ENCODE results near the gene CDHR4.
"Not testable (repeated sequence)": the region's sequence is repeated elsewhere in the genome, so short reads cannot be mapped to it uniquely, and the experiment has no call there.

Gene CDHR4

GRCh38 chr3:49781415-49782199 lies 18.1 kb downstream of the CDHR4 start:
- no peak for DNase-seq (ENCODE audit: low read depth, low spot score)

- DNase-seq (ENCODE audit: low read depth, low spot score): not testable (repeated sequence)
Measured at GRCh38 chr3:49780975-49781365, 18.7 kb downstream of the CDHR4 start.

- no peak for DNase-seq (ENCODE audit: low read depth, low spot score)
Measured at GRCh38 chr3:49780080-49780974, 19.3 kb downstream of the CDHR4 start.

- no peak for DNase-seq (ENCODE audit: low read depth, low spot score)
Measured at GRCh38 chr3:49779358-49780079, 20.2 kb downstream of the CDHR4 start.

- DNase-seq (ENCODE audit: low read depth, low spot score): not testable (repeated sequence)
Measured at GRCh38 chr3:49776101-49776500, 23.6 kb downstream of the CDHR4 start.

GRCh38 chr3:49775538-49775937 lies 24.1 kb downstream of the CDHR4 start:
- DNase-seq (ENCODE audit: low read depth, low spot score): no peak

GRCh38 chr3:49772703-49773102 lies 27.0 kb downstream of the CDHR4 start:
- DNase-seq (ENCODE audit: low read depth, low spot score): no peak

- DNase-seq (ENCODE audit: low read depth, low spot score): no peak
Measured at GRCh38 chr3:49771340-49771938, 28.2 kb downstream of the CDHR4 start.

GRCh38 chr3:49769926-49770325 lies 29.7 kb downstream of the CDHR4 start:
- no peak for DNase-seq (ENCODE audit: low read depth, low spot score)

GRCh38 chr3:49769286-49769915 lies 30.3 kb downstream of the CDHR4 start:
- no peak for DNase-seq (ENCODE audit: low read depth, low spot score)

GRCh38 chr3:49763981-49764380 lies 35.7 kb downstream of the CDHR4 start:
- DNase-seq (ENCODE audit: low read depth, low spot score): no peak

GRCh38 chr3:49761661-49762060 lies 38.0 kb downstream of the CDHR4 start:
- DNase-seq (ENCODE audit: low read depth, low spot score): no peak

- no peak for DNase-seq (ENCODE audit: low read depth, low spot score)
Measured at GRCh38 chr3:49759226-49759625, 40.4 kb downstream of the CDHR4 start.

- DNase-seq (ENCODE audit: low read depth, low spot score): no peak
Measured at GRCh38 chr3:49757197-49757596, 42.5 kb downstream of the CDHR4 start.

- no peak for DNase-seq (ENCODE audit: low read depth, low spot score)
Measured at GRCh38 chr3:49756036-49756435, 43.6 kb downstream of the CDHR4 start.

- DNase-seq (ENCODE audit: low read depth, low spot score): no peak
Measured at GRCh38 chr3:49754536-49754935, 45.1 kb downstream of the CDHR4 start.

- no peak for DNase-seq (ENCODE audit: low read depth, low spot score)
Measured at GRCh38 chr3:49751501-49751900, 48.2 kb downstream of the CDHR4 start.

- DNase-seq (ENCODE audit: low read depth, low spot score): no peak
Measured at GRCh38 chr3:49750056-49750455, 49.6 kb downstream of the CDHR4 start.

- DNase-seq (ENCODE audit: low read depth, low spot score): not testable (repeated sequence)
Measured at GRCh38 chr3:49748874-49749273, 50.8 kb downstream of the CDHR4 start.

- DNase-seq (ENCODE audit: low read depth, low spot score): no peak
Measured at GRCh38 chr3:49747792-49748480, 51.7 kb downstream of the CDHR4 start.

- DNase-seq (ENCODE audit: low read depth, low spot score): no peak
Measured at GRCh38 chr3:49745986-49746385, 53.7 kb downstream of the CDHR4 start.

Data from activated CD4-positive, CD25-positive, alpha-beta regulatory T cell treated with anti-CD3 and anti-CD28 coated beads, Interleukin-2, amount 50 U/mL, for 16 hours (primary cell).